ENCODE measurements around the gene FBXO45. TPM values are rescaled to one million over a fixed set of nuclear protein-coding genes. Genes with fewer than 3 reads are reported as not detected.

FBXO45 gene
- total and polyA plus RNA-seq, 3 donors from 2014 or later = 11.0 to 20.4 (median 16.4) TPM

- Histone ChIP-seq H3K9me3 (no peaks in the 10 kb centered on the region), H3K4me3 (no peak overlapping the region), H3K27ac (no peak overlapping the region), H3K27me3 (no peaks in the 10 kb centered on the region), H3K36me3 (ENCODE audit: low read depth, missing control alignments) (no peaks in the 10 kb centered on the region), H3K4me1 (no peaks in the 10 kb centered on the region)
- no peak for DNase-seq
- intact Hi-C loops (cut with DNase I; ENCODE audit: low total_unique reads) = no loop called here
- no peak for TF ChIP-seq CTCF (IDR thresholded peaks at IDR 0.05)
- no peak for TF ChIP-seq POLR2A (IDR thresholded peaks at IDR 0.05)
- 71% methylated on average over 5 of the region's 5 CpGs for WGBS, 2 donors
Observed at GRCh38 chr3:196524527-196524926, 43.9 kb upstream of the FBXO45 start.

- no peak for DNase-seq
- Histone ChIP-seq H3K9me3 (no peaks in the 10 kb centered on the region), H3K27me3 (no peaks in the 10 kb centered on the region), H3K4me3 (no peak overlapping the region), H3K4me1 (no peaks in the 10 kb centered on the region), H3K27ac (no peak overlapping the region), H3K36me3 (ENCODE audit: low read depth, missing control alignments) (no peaks in the 10 kb centered on the region)
- intact Hi-C loops (cut with DNase I; ENCODE audit: low total_unique reads) = no loop called here
- 87 to 90% methylated on average over 4 of the region's 4 CpGs for WGBS, 2 donors
- no peak for TF ChIP-seq POLR2A (IDR thresholded peaks at IDR 0.05)
- TF ChIP-seq CTCF (IDR thresholded peaks at IDR 0.05) = no peak
Observed at GRCh38 chr3:196525141-196525540, 43.3 kb upstream of the FBXO45 start.

- no peaks in the 10 kb centered on the region for H3K9me3 ChIP-seq
- peak; percentile 84 for DNase-seq
- no peaks in the 10 kb centered on the region for H3K4me1 ChIP-seq
- H3K4me3 ChIP-seq = peak overlapping the region; percentile 42 to 56
- peak overlapping the region; percentile 30 to 50 for H3K27ac ChIP-seq
- intact Hi-C loops (cut with DNase I; ENCODE audit: low total_unique reads) = no loop called here
- WGBS, 2 donors = 2 to 10% methylated on average over 13 to 40 of the region's 52 CpGs
- H3K27me3 ChIP-seq = no peaks in the 10 kb centered on the region
- H3K36me3 ChIP-seq (ENCODE audit: low read depth, missing control alignments) = no peaks in the 10 kb centered on the region
- TF ChIP-seq POLR2A (IDR thresholded peaks at IDR 0.05) = no peak
- peak; percentile 66 to 72 (median 71) for TF ChIP-seq CTCF (IDR thresholded peaks at IDR 0.05)
Observed at GRCh38 chr3:196528639-196529233, 39.7 kb upstream of the FBXO45 start.

GRCh38 chr3:196531418-196531817 is 37.0 kb upstream of the FBXO45 start:
- no peaks in the 10 kb centered on the region for H3K27me3 ChIP-seq
- no peaks in the 10 kb centered on the region for H3K4me1 ChIP-seq
- 84 to 96% methylated on average over 4 of the region's 4 CpGs for WGBS, 2 donors
- DNase-seq = no peak
- no peaks in the 10 kb centered on the region for H3K9me3 ChIP-seq
- H3K27ac ChIP-seq = no peak overlapping the region
- no peaks in the 10 kb centered on the region for H3K36me3 ChIP-seq (ENCODE audit: low read depth, missing control alignments)
- intact Hi-C loops (cut with DNase I; ENCODE audit: low total_unique reads) = no loop called here
- H3K4me3 ChIP-seq = no peak overlapping the region
- TF ChIP-seq POLR2A (IDR thresholded peaks at IDR 0.05) (no peak), CTCF (IDR thresholded peaks at IDR 0.05) (no peak)

- no peak overlapping the region for H3K27ac ChIP-seq
- no peak for TF ChIP-seq POLR2A (IDR thresholded peaks at IDR 0.05)
- intact Hi-C loops (cut with DNase I; ENCODE audit: low total_unique reads) = no loop called here
- no peaks in the 10 kb centered on the region for H3K27me3 ChIP-seq
- H3K4me3 ChIP-seq = no peak overlapping the region
- H3K4me1 ChIP-seq = no peaks in the 10 kb centered on the region
- no peaks in the 10 kb centered on the region for H3K9me3 ChIP-seq
- DNase-seq = no peak
- WGBS, 2 donors = 36 to 50% methylated on average over 14 of the region's 14 CpGs
- no peaks in the 10 kb centered on the region for H3K36me3 ChIP-seq (ENCODE audit: low read depth, missing control alignments)
Observed at GRCh38 chr3:196533260-196533681, 35.2 kb upstream of the FBXO45 start.

Data from testis (tissue), 3 donors.